ENCODE measurements around the gene CDHR5.

- TF ChIP-seq, protein P1, sequence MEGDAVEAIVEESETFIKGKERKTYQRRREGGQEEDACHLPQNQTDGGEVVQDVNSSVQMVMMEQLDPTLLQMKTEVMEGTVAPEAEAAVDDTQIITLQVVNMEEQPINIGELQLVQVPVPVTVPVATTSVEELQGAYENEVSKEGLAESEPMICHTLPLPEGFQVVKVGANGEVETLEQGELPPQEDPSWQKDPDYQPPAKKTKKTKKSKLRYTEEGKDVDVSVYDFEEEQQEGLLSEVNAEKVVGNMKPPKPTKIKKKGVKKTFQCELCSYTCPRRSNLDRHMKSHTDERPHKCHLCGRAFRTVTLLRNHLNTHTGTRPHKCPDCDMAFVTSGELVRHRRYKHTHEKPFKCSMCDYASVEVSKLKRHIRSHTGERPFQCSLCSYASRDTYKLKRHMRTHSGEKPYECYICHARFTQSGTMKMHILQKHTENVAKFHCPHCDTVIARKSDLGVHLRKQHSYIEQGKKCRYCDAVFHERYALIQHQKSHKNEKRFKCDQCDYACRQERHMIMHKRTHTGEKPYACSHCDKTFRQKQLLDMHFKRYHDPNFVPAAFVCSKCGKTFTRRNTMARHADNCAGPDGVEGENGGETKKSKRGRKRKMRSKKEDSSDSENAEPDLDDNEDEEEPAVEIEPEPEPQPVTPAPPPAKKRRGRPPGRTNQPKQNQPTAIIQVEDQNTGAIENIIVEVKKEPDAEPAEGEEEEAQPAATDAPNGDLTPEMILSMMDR (IDR thresholded peaks at IDR 0.05 in 4 of 5, conservative IDR thresholded peaks at IDR 0.05 in 1 of 5): no peak
- no peak for TF ChIP-seq POLR2A (IDR thresholded peaks at IDR 0.05)
These were observed 51.5 kb downstream of the CDHR5 start for GRCh38 chr11:573146-573759.

All from gastrocnemius medialis (tissue), 4 donors.